NCI-H2107 (cell line): ENCODE data around the gene THSD4.

ENCODE experiments used
- DNase-seq: peaks from one replicate; lab custom pipeline; 2025; lab: John Stamatoyannopoulos, UW

The THSD4 gene

DNA sequence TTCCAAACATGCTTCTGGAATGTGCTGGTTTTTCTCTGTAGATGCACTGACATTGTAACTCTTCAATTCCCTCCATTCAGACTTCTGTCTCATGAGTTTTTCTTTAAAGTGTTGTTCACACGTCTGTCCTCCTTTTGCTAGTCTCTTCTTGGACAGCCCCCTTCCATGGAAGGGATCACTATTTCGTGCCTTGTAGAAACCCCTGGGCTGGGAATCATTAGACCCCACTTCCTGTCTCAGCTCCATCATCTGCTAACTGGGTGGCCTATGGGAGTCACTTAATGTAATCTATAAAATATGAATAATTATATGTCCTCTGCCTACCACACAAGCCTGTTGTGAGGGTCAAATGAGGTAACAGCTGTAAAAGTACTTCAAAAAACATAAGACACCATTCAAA, 110.6 kb downstream of the THSD4 start:
- DNase-seq: no peak

DNA sequence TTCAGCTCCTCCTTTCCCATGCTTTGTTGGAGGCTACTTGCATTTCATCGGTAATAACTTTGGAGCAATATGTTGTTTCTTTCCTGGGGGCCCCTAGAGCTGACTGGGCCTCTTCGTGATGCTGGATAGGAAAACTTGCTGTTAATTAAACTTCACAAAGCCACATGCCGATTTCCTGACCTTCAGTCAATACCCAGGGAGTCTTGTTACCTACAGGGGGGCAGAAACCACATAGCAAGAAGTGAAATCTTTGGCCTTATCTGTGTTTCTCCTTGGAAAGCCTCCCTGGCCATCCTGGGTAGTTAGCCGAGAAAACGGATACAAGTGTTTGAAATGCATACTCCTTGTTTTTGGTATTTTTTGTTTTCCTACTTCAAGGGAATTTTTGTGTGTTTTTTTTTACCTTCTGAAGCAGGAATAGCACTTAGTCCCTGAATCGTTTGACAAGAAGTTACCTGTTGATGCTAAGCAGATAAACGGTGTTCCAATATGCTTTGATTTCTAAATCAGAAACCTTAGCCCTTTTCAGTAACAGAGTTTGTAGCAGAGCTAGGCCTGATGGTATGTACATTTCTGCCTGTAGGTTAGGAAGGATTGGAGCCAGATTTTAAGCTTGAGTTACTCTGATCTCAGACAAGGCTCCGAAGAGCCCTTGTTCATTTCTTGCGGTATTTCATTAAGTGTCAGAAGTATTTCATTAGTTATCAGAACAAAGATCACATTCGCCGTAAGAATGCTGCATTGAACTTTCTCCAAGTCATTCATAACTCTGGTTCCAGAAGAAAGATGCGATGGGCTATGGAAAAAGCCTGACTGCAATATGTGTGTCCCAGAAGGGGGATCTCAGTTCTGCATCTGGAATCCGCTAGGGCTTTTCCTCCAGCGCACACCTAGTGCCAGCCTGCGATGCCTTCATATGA, 111.5 kb downstream of the THSD4 start:
- DNase-seq: no peak

DNA sequence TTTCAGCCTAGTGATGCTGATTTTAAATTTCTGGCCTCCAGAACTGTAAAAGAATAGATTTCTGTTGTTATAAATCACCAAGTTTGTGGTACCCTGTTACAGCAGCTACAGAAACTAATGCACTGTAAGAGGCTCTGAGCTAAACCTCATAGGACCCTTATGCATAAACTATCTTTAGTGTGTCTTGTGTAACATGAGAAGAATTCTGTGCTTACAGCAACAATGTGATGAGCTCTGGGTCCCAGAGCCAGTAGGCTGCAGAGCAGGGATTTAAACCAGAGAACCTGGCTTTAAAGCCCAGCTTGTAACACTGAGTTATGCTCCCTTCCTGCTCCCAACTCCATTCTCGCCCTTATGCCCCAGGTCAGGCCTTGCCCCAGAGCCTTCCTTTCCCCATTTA, 113.1 kb downstream of the THSD4 start:
- DNase-seq: no peak

DNA sequence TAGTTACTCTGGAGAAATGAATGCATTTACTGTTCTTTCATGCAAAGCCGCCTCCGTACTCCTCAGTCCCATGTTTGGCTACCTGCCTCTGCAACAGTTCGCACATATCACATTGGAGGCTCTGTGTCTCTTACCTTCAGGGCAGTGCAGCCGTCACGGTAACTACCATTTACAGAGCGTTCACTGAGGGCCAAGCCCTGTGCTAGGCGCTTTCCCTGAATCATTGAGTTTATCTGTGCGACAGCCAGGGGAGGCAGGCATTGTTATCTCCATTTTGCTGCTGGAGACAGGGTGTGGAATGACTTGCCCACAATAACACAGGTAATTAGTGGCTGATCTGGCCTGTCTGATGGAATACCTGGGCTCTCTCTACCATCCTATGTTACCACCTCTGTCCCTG, 115.0 kb downstream of the THSD4 start:
- no peak for DNase-seq

DNA sequence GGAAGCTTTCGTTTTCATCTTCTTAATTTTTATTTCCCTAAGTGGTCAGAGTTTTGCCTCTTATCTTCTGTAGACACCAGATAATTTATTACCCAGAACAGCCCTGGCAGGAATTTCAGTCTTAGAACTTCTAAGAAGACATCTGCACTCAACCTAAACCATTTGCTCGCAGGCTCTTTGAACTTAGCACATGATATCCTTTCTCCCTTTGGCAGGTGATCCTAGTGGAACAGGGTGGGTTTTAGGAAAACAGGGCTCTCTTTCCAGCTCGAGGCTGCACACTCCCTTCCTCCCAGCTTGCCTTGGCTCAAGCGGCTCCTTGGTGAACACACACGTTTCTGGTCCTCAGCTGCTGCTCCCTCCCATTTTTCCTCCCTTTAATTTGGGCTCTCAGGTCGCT, 116.5 kb downstream of the THSD4 start:
- no peak for DNase-seq

DNA sequence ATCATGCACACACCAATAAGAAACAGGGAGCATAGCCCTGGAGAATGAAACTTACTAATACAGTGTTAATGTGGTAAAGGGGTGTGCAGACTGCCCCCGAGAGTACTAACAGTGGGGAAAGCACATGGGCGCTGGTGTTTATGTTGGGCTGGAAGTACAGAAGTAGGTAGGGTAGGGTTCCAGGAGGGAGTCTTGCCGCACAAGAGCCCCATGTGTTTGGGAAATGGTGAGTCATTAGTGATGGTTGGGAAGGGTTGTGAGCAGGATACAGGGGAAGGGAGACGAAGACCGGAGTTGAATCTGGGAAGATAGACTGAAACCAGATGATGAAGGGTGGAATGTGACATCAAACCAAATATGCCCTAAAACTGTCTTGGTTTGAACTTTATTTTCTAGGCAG, 117.1 kb downstream of the THSD4 start:
- no peak for DNase-seq

DNA sequence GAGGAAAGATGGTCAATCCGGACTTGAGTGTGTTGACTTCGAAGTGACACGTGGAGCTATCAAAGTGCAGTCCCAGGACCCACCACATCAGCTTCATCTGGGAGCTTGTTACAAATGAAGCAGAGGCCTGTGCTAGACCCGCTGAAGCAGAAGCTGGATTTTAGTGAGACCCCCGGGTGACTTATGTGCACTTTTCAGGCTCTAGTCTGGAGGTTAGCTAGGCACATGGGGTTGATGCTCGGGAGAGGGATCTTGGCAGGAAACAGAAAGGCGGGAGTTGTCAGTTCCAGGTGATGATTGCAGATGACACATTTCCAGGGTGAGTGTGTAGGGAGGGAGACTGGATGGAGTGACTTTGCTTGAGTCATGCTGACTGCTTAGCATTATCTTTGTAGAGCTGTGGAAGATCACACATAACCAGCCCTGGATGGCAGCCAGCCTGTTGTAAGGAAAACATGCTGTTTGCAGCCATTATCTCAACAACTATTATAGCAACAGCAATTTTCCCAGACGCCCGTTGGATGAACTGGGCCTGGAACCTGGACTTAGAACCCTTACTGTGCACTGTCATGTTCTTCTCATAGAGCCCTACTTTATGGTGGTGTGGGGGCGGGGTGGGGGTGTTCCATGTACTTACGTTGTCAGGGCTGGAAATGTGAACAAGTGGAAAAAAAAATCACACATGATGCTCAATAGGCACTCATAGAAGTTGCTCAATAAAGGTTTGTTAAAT, 122.4 kb downstream of the THSD4 start:
- DNase-seq: no peak

DNA sequence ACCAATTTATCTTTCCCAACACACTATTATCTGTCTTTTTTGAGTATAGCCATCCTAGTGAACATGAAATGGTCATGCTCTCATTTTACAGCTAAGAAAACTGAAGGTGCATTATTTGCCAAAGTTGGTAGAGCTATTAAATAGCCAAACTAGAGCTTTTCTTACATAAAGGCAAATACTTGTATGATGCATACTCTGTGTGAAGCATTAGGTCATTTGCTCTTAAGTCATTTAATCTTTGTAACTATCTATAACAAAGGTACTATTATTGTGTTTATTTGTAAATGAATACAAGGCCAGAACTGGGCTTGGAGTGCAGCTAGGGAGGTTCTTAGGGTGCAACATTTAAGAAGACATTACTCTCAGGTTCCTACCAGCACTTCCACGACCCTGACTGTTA, 123.7 kb downstream of the THSD4 start:
- DNase-seq: no peak

DNA sequence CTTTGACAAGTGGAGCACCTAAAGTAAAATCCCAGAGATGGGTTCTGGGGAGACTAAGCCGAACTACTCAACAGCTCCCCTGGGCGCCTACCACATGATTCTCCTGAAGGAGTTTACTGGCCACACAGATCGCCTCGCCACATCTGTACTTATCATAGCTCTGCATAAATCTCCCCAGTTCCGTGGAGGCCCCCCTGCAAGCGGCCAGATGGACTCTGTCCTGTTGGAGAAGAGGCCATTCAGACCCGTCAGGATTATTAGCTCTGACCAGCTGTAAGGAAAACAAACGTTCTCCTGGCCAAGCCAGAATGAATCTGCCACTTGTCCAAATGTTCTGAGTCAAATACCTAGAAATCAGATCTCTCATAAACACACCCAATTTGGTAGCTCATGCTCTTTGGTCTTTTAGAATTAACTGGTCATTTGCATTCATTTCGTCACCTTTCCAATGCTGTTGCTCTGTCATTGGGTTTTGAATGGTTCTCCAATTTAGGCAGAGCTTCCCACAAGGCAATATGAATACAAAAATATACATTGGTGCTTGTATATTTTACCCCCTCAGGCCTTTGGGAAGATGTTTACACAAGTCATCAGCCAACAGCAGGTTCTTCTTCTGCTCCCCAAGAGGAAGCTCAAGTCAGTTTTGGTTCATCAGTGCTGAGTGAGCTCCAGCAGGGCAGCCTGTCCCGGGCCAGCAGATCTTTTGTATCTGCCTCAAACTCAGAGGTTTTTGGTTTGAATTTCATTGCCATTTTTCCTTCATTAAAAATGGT, 124.5 kb downstream of the THSD4 start:
- DNase-seq: no peak

DNA sequence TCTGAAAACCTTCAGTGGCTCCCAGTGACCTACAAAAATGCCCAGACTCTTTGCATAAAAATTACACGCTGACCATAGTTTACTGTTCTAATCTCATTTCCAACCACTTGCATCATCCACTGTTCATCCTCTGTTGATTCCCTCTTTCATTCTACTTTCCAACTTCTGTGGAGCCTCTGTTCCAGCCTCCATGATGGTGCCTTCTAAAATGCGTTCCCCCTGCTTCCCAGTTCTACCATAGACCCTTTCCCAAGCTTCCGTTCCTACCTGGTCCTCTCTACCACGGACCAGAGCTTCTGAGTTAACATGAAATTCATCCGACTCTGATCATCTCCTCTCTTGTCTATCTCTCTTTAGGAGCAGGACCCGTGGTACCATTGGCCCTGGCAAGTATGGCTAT, 127.0 kb downstream of the THSD4 start:
- DNase-seq: no peak

DNA sequence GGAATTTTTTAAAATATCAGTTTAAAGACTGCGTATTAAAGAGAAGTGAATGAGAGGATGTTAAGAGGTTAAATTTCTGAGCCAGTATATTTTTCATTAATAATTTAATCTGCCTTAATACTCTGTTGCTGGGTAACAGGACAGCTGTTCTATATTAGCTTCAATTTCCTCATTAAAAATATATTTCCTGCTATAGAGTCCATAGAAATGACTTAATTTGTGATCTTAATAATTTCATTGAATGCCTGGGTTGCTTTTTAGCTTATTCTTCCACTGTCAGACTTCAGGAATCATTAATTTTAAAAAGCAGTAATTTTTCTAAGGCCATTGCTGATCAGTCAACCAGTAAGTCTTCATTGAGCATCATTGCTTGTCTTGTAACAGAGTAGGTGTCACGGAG, 129.0 kb downstream of the THSD4 start:
- no peak for DNase-seq

DNA sequence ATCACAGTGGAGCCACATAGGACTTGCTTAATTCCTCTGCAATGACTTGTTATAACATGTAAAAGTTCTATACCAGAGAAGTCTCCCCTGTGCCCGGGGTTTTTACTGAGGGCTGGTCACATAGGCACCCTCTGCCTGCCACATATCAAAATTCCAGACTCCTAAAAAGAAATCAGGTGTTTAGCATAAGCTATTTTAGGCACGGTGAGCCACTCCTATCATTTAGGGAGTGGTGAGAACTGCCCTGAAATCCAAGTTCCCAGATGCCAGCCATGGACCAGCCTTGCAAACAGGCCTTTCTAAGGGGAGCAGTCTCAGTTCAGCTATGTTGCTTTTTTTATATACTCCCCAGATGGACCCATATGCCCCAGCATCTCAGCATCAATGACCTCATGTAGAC, 130.3 kb downstream of the THSD4 start:
- DNase-seq: no peak

DNA sequence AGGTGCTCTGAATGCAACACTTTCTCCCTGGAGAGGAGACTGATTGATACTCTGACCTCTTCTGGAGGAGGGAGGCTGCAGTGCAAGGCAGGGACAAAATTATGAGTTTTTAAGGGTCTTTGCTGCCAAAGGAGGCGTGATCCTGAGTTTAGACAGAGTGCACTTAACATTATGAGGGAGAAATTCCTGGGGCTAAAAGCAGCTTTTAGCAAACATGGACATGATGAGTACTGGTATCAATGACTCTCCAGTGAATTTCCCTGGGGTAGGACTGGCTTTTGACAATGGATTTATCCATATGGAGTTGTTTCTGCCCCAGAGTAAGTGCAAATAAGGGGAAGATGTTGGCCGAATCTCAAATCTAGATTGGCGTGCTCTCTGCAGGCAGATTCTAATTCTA, 133.1 kb downstream of the THSD4 start:
- no peak for DNase-seq

DNA sequence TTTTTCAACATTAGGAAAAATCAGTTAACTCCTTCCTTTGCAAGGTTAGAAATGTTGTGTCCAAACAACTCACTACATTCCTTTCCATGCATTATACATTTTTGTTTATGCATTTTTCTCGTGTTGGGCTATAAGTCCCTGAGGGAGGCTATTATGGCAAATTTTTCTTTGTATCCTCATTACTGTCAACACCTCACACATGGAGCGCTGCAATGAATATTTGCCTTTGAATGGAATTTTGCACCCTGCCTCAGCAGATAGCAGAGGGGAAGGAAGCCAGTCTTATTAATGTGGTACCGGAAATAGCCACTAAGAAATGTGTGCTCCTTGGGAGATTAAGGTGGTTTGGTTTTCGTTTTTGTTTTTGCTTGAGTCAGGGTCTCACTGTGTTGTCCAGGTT, 134.7 kb downstream of the THSD4 start:
- DNase-seq: no peak

DNA sequence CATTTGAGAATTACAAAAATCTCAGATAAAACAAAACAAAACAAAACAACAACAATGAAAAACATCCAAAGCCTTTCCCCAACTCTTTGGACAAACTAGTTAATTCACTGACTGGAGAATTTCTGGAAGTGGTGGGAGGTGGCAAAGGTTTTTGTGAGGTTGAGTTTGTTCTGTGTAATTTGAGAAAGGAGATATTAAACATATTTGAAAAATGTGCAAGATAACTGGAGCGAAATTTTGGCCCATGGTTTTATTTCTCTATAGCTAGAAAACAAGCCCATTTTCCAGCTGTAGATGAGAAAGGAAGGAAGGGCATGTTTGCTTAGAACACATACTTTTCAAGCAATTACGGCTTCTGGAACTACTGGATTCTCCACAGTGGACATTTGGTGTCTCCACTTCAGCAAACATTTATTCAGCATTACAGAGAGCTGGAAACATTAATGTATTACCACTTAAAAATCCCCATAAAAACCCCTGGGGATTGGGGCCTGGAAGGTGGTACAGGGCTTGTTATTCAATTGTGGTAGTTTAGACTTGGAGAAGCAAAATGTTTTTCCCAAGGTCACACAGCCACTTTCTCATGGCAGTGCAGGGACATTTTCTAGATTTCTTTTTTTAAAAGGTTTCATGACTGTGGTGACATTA, 135.8 kb downstream of the THSD4 start:
- no peak for DNase-seq

DNA sequence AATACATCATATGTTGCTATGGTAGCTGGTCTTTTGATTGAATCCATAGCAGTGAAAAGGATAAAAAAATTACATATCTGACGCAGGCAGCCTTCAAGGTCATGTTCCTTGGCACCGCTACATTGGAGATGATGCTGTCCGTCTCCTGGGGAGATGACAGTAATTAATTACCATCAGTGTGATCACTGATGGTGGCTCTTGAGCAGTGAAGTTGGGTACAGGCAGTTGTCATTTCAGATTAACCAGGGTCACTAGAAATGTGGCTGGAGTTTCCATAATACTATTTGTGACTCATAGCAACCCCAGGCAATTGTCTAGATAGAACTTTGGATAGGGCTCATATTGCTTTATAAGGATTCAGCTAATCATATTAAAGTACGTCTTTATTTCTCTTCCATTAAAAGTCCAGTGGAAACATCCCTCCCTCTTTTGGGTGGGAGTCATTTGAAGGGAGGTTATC, 136.3 kb downstream of the THSD4 start:
- no peak for DNase-seq

DNA sequence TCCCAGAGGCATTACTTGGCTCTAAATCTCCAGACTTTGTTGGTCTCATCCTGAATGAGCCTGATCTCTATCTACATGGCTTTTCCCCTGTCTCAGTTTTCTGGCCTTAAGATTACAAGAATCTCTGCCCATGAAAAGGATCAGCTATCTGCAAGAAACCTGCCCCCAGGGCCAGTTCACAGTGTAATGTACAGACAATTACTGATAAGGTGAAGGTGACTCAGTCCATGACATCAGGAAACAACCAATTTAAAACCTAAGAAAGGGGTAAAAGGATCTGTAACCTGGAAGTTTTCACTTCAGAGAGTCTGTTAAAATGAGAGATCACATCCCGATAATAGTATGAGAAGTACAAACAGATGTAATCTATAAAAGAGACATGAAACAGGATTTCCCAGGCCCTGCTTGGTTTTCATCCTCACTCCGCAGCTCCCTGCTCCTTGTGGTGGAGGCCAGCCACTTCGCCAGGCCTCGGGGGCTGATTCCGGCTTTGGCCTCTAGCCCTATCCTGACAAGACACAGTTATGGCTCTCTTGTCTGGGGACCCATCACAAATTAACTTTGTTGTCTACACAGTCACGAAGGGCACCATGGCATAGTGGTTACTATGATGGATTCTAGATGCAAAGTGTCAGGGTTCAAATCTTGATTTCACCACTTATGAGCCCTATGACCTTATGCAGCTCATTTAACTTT, 136.9 kb downstream of the THSD4 start:
- DNase-seq: no peak

DNA sequence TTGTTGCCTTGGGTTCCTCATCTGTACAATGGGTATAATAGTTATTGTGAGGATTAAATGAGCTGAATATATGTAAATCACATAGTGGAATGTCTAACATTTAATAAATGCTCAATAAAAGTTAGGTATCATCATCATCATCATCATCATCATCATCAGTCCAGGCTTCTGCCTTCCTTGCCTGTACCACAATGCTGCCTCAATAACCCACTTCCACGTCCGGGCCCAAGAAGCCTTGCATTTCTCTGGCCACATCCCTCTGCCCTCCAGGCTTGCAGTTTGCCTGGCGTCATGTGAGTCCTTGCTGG, 137.4 kb downstream of the THSD4 start:
- DNase-seq: no peak

DNA sequence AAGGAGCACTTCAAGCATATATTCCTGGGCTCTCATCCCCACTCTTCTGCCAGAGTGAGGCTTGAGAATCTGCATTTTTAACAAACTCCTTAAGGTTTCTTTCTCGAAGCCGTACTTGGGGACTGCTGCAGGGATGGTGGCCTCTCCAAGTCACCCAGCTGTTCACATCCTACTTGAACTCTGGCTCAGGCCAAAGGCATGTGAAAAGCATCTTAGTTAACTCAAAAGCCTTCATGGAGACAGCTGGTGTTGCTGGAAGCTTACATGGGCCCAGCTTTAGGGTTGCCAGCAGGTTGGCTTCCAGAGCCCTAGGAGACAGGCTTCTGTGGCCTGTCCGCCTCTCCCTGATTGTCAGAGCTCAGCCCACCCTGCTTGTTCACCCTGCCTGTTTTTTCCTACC, 139.2 kb downstream of the THSD4 start:
- DNase-seq: no peak

DNA sequence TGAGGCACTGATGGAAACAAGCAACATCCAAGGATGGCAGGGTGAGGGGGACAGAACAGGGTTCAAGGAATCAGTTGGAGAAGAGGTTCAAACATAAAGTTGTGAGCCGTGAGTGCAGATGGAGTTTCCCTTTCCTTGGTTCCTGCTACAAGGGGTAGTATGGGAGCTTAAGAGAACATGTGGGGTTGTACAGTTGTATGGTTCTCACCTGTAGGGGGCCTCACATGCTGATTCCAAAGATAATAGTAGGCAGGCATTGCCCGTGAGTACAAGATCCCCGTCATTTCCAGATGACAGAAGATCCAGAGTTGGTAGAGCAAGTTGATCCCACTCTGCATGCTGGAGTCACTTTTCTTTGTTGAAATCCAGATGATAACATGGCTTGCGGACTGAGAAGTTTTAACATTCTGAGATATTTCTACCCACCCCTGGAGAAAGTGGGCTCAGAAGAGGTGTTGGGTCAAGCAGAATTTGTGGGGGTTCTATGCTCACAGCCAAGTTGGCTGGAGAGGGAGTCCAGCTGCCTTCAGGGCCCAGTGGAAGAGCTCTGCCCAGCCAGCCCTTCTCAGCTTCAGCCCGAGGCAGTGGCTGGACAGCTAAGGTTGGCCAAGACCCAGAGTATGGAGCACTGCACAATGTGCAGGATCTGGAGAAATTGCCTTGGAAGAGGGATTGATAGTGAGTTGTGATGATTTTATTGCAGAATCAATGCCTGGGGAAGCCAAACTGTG, 141.8 kb downstream of the THSD4 start:
- DNase-seq: no peak

DNA sequence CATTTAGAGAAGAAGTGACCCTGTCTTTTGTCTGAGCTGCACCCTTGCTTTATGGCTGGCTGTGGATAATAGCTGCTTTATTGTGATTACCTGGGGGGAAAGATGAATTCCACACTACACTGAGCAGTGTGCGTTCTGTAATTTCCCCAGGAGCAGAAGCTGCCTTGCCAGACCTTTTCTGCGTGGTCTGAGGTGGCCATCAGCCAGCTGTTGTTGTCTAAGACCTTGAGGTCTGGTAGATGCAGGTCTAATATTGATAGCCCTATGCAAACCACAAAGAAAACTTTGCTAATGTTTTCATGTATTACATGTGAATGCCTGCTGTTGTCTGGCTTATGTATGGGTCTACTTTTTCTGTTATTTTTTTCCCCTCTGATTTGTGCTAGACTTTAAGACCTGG, 144.6 kb downstream of the THSD4 start:
- no peak for DNase-seq
